Fibroblast of lung (primary cell): Measurements from ENCODE around the gene MALAT1.

Source experiments
- EZH2 ChIP-seq: IDR thresholded peaks from 2 replicates; pipeline ENCODE4 v1.5.1; 2012; ENCODE audit warnings: low read length, control low read depth, mild to moderate bottlenecking; ENCODE audit errors: missing control alignments
- TF ChIP-seq, protein P1 (sequence below), 2 donors: IDR thresholded peaks in 1 of 2; conservative IDR thresholded peaks in 1 of 2; 1 replicate in 1 of 2; 2 replicates in 1 of 2; pipeline ENCODE4 v1.5.1; 2011 to 2012; ENCODE audit warnings: low read length in 2 of 2, control low read depth in 1 of 2, inconsistent platforms in 1 of 2, low read depth in 1 of 2, mild to moderate bottlenecking in 1 of 2

- TF ChIP-seq, protein P1, sequence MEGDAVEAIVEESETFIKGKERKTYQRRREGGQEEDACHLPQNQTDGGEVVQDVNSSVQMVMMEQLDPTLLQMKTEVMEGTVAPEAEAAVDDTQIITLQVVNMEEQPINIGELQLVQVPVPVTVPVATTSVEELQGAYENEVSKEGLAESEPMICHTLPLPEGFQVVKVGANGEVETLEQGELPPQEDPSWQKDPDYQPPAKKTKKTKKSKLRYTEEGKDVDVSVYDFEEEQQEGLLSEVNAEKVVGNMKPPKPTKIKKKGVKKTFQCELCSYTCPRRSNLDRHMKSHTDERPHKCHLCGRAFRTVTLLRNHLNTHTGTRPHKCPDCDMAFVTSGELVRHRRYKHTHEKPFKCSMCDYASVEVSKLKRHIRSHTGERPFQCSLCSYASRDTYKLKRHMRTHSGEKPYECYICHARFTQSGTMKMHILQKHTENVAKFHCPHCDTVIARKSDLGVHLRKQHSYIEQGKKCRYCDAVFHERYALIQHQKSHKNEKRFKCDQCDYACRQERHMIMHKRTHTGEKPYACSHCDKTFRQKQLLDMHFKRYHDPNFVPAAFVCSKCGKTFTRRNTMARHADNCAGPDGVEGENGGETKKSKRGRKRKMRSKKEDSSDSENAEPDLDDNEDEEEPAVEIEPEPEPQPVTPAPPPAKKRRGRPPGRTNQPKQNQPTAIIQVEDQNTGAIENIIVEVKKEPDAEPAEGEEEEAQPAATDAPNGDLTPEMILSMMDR (conservative IDR thresholded peaks at IDR 0.05 in 1 of 2, IDR thresholded peaks at IDR 0.05 in 1 of 2; ENCODE audit: low read depth in 1 of 2, low read length in 2 of 2), result no peak
- no peak for TF ChIP-seq EZH2
Observed at GRCh38 chr11:65554842-65555430, 56.1 kb downstream of the MALAT1 start.
